Body of pancreas (tissue), 4 donors: Measurements from ENCODE around the gene EMD. TPM values are rescaled to one million over a fixed set of nuclear protein-coding genes. Genes with fewer than 3 reads are reported as not detected.

Source experiments
- ATAC-seq: fragments of 150-250 bp; one replicate; pipeline ENCODE4 v1.9.1; 2016
- DNase-seq, 4 donors: peaks; one replicate each; pipeline ENCODE4 v3.0.0-alpha.2; 2019
- H3K27ac ChIP-seq, 4 donors: fragments of 200-600 bp; sonication (generic); 1 replicate in 3 of 4; 2 replicates in 1 of 4; pipeline versions ENCODE4 v1.5.1 to v1.6.1; 2016 to 2019; ENCODE audit warnings: mild to moderate bottlenecking in 1 of 4, mixed read lengths in 1 of 4, moderate library complexity in 1 of 4
- H3K27me3 ChIP-seq, 2 donors: fragments of 200-600 bp; sonication (generic); one replicate each; pipeline ENCODE4 v1.6.0; 2016; ENCODE audit warnings: mild to moderate bottlenecking in 1 of 2
- H3K36me3 ChIP-seq, 2 donors: fragments of 200-600 bp; sonication (generic); replicated peaks in 1 of 2; 2 replicates each; pipeline ENCODE4 v1.5.1; 2016; ENCODE audit warnings: low read depth in 2 of 2; ENCODE audit not compliant: insufficient read depth in 1 of 2
- H3K4me1 ChIP-seq: fragments of 200-600 bp; sonication (generic); one replicate; pipeline ENCODE4 v1.6.0; 2016
- H3K4me3 ChIP-seq, 2 donors: fragments of 200-600 bp; sonication (generic); 1 replicate in 1 of 2; 2 replicates in 1 of 2; pipeline ENCODE4 v1.5.1; 2016 to 2019
- H3K9me3 ChIP-seq, 3 donors: fragments of 200-600 bp; sonication (generic); 1 replicate in 2 of 3; 2 replicates in 1 of 3; pipeline ENCODE4 v1.5.1; 2016
- POLR2A ChIP-seq, 3 donors: fragments of 450-650 bp; IDR thresholded peaks; one replicate each; pipeline ENCODE4 v1.6.1; 2016; ENCODE audit warnings: antibody characterized with exemption in 3 of 3, mild to moderate bottlenecking in 2 of 3
- WGBS, 2 donors: methylation state at CpG; one replicate each; pipeline ENCODE4 v1.1.5; 2017; 5-methylcytosine and 5-hydroxymethylcytosine counted together
- intact Hi-C: fragments of 100-400 bp; cut with DNase I; formaldehyde crosslinking; loops from one replicate; pipeline ENCODE4 v1.15.1; 2023
- small RNA-seq: library from RNA; depleted of rRNA; stranded (forward); fragments of <200 nt; gene quantifications from one replicate; pipeline ENCODE3, GENCODE V24; 2016
- total RNA-seq, 2 donors: library from RNA; depleted of rRNA; stranded (reverse); fragments of >200 nt; gene quantifications; one replicate each; pipeline ENCODE4 v1.1.0, GENCODE V29; 2016
- TF ChIP-seq, protein P1 (sequence below), 7 experiments: fragments of 450-650 bp in 4 of 7; fragments of 200-600 bp in 3 of 7; sonication (generic) in 3 of 7; IDR thresholded peaks; one replicate each; pipeline ENCODE4 v1.5.1; 2016 to 2019; ENCODE audit warnings: antibody characterized with exemption in 7 of 7

EMD gene
- total RNA-seq, 2 donors from 2014 or later: 23.6 to 28.3 TPM

DNA sequence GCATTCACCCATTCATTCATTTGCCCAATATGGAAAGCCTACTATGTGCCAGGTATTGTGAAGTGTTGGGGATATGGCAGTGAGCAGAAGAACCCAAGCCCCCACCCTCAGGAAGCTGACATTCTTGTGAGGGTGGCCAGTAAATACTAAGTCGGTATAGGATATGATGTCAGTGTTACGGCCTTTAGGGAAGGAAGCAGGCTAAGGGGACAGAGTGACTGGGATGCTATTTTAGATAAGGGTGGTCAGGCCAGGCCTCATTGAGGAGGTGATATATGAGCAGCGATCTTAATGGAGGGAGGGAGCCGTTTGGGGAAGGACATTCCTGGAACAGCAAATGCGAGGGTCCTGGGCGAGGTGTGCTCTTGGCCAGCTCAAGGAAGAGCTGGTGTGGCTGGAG is 51.4 kb downstream of the EMD start:
- no peak for DNase-seq
- 42 to 84% methylated on average over 5 to 6 of the region's 6 CpGs for WGBS, 2 donors
- no peaks in the 10 kb centered on the region for H3K36me3 ChIP-seq
- TF ChIP-seq POLR2A (IDR thresholded peaks at IDR 0.05): peak in 1 of 3 donors; percentile 6
- TF ChIP-seq, protein P1, sequence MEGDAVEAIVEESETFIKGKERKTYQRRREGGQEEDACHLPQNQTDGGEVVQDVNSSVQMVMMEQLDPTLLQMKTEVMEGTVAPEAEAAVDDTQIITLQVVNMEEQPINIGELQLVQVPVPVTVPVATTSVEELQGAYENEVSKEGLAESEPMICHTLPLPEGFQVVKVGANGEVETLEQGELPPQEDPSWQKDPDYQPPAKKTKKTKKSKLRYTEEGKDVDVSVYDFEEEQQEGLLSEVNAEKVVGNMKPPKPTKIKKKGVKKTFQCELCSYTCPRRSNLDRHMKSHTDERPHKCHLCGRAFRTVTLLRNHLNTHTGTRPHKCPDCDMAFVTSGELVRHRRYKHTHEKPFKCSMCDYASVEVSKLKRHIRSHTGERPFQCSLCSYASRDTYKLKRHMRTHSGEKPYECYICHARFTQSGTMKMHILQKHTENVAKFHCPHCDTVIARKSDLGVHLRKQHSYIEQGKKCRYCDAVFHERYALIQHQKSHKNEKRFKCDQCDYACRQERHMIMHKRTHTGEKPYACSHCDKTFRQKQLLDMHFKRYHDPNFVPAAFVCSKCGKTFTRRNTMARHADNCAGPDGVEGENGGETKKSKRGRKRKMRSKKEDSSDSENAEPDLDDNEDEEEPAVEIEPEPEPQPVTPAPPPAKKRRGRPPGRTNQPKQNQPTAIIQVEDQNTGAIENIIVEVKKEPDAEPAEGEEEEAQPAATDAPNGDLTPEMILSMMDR (IDR thresholded peaks at IDR 0.05): no peak
- peaks cover 14% of the 10 kb centered on the region for H3K4me1 ChIP-seq
- no peak overlapping the region for H3K4me3 ChIP-seq
- H3K27me3 ChIP-seq: no peaks in the 10 kb centered on the region
- ATAC-seq: no peak
- intact Hi-C loops: no loop called here
- H3K9me3 ChIP-seq: no peaks in the 10 kb centered on the region
- peak overlapping the region in 2 of 4 donors; percentile 17 to 52 for H3K27ac ChIP-seq

DNA sequence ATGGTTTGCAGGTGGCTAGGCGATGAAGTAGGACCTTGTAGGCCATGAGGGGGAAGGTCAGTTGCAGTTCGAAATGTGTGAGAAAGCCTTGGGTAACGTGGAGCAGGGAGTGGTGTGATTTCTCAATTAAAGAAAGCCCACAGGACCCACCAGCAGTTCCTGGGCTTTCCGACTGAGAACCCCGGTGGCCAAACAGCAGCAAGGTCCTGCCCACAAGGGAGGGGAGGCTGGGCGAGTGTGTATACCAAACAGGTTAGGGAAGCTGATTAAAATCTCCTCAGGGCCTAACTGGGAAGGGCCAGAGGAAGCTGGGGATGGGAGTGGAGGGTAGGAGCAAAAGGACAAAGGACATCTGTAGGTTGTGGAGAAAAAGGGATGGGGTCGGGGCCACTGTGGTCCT is 51.8 kb downstream of the EMD start:
- Histone ChIP-seq H3K4me1 (peaks cover 14% of the 10 kb centered on the region), H3K27ac (peak overlapping the region in 2 of 4 donors; percentile 17 to 52), H3K27me3 (no peaks in the 10 kb centered on the region), H3K9me3 (no peaks in the 10 kb centered on the region), H3K36me3 (no peaks in the 10 kb centered on the region), H3K4me3 (no peak overlapping the region)
- DNase-seq: no peak
- TF ChIP-seq, protein P1 (IDR thresholded peaks at IDR 0.05): no peak
- TF ChIP-seq POLR2A (IDR thresholded peaks at IDR 0.05): no peak
- no peak for ATAC-seq
- intact Hi-C loops: no loop called here
- WGBS, 2 donors: 41 to 84% methylated on average over 7 of the region's 7 CpGs

Small RNAs within 50 kb of the gene (small RNA-seq; reads per million reads assigned to genes)
- not detected for gene SNORA70

Other genes with a start within 250 kb of the EMD start
- not detected for gene OPN1LW, start 235.1 kb upstream of the EMD start, total RNA-seq
- gene OPN1MW, start 196.7 kb upstream of the EMD start, total RNA-seq: not detected
- gene OPN1MW2, start 159.5 kb upstream of the EMD start, total RNA-seq: not detected
- gene OPN1MW3, start 121.7 kb upstream of the EMD start, total RNA-seq: not detected
- not detected for gene TEX28, start 84.2 kb upstream of the EMD start, total RNA-seq
- not detected for gene TKTL1, start 83.5 kb upstream of the EMD start, total RNA-seq
- gene FLNA, start 4.7 kb upstream of the EMD start, total RNA-seq: 100 to 1,000 TPM; 230 to 308 TPM
- gene RPL10, start 19.1 kb downstream of the EMD start, total RNA-seq: 1,000 to 10,000 TPM; 1,426 to 2,757 TPM
- 10 to 100 TPM in 1 of 2 donors, 1 to 10 TPM in 1; 9.6 to 16.1 TPM for gene DNASE1L1, start 30.0 kb downstream of the EMD start, total RNA-seq
- gene TAFAZZIN, start 32.2 kb downstream of the EMD start, total RNA-seq: 10 to 100 TPM; 42.0 to 97.6 TPM
- 10 to 100 TPM; 49.8 to 51.4 TPM for gene ATP6AP1, start 49.4 kb downstream of the EMD start, total RNA-seq
- 10 to 100 TPM; 68.5 to 83.4 TPM for gene GDI1, start 57.9 kb downstream of the EMD start, total RNA-seq
- gene FAM50A, start 64.8 kb downstream of the EMD start, total RNA-seq: 10 to 100 TPM; 14.5 to 48.8 TPM
- gene PLXNA3, start 79.0 kb downstream of the EMD start, total RNA-seq: 10 to 100 TPM in 1 of 2 donors, 1 to 10 TPM in 1; 7.3 to 19.1 TPM
- gene LAGE3, start 100.0 kb downstream of the EMD start, total RNA-seq: 10 to 100 TPM; 20.2 to 27.4 TPM
- gene UBL4A, start 107.3 kb downstream of the EMD start, total RNA-seq: 10 to 100 TPM; 24.9 to 34.9 TPM
- gene SLC10A3, start 111.3 kb downstream of the EMD start, total RNA-seq: 10 to 100 TPM; 18.9 to 24.7 TPM
- gene FAM3A, start 136.9 kb downstream of the EMD start, total RNA-seq: 10 to 100 TPM; 32.3 to 48.3 TPM
- 10 to 100 TPM in 1 of 2 donors, 1 to 10 TPM in 1; 7.6 to 16.1 TPM for gene G6PD, start 167.6 kb downstream of the EMD start, total RNA-seq
- gene IKBKG, start 168.3 kb downstream of the EMD start, total RNA-seq: 10 to 100 TPM in 1 of 2 donors, 1 to 10 TPM in 1; 9.9 to 11.9 TPM
- gene CTAG1A, start 205.8 kb downstream of the EMD start, total RNA-seq: not detected
- gene CTAG1B, start 240.0 kb downstream of the EMD start, total RNA-seq: not detected